ENCODE results near the gene ILKAP.

The ILKAP gene

DNA sequence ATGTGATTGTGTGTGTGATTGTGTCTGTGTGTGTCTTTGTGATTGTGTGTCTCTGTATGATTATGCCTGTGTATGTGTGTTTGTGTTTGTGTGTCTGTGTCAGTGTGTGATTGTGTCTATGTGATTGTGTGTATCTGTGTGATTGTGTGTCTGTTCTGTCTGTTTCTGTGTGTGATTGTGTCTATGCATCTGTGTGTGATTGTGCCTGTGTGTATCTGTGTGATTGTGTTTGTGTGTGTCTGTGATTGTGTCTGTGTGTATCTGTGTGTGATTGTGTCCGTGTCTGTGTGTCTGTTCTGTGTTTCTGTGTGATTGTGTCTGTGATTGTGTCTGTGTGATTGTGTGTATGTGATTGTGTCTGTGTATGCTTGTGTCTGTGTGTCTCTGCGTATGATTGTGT is 77.2 kb downstream of the ILKAP start:
- Histone ChIP-seq H3K27ac (ENCODE audit: low read length) (no peak overlapping the region), H3K9ac (ENCODE audit: low read length) (no peak overlapping the region), H3K4me3 (ENCODE audit: low read length) (no peak overlapping the region), H3K4me1 (ENCODE audit: low read length) (no peaks in the 10 kb centered on the region), H3K36me3 (replicated peaks; ENCODE audit: insufficient read depth, low read length) (no peaks in the 10 kb centered on the region), H3K9me3 (replicated peaks; ENCODE audit: insufficient read depth, low read length) (no peaks in the 10 kb centered on the region), H2AFZ (ENCODE audit: low read length) (no peak overlapping the region), H3K79me2 (ENCODE audit: low read length) (no peaks in the 10 kb centered on the region), H3K9me2 (replicated peaks; ENCODE audit: insufficient read depth, low read length) (no peaks in the 10 kb centered on the region), H4K20me1 (ENCODE audit: insufficient read depth, low read length) (no peaks in the 10 kb centered on the region), H3K27me3 (replicated peaks; ENCODE audit: insufficient read depth, low read length) (no peaks in the 10 kb centered on the region; the same call in 1 of the 2 replicates), H3F3A (ENCODE audit: insufficient read depth, low read length) (no peaks in the 10 kb centered on the region), H3K4me2 (ENCODE audit: low read depth, low read length) (no peak overlapping the region)
- TF ChIP-seq EZH2phosphoT487 (IDR thresholded peaks at IDR 0.05; ENCODE audit: low read length) (no peak), EZH2 (optimal IDR thresholded peaks at IDR 0.05; ENCODE audit: low read depth, low read length) (no peak)
- TF ChIP-seq, protein P1, sequence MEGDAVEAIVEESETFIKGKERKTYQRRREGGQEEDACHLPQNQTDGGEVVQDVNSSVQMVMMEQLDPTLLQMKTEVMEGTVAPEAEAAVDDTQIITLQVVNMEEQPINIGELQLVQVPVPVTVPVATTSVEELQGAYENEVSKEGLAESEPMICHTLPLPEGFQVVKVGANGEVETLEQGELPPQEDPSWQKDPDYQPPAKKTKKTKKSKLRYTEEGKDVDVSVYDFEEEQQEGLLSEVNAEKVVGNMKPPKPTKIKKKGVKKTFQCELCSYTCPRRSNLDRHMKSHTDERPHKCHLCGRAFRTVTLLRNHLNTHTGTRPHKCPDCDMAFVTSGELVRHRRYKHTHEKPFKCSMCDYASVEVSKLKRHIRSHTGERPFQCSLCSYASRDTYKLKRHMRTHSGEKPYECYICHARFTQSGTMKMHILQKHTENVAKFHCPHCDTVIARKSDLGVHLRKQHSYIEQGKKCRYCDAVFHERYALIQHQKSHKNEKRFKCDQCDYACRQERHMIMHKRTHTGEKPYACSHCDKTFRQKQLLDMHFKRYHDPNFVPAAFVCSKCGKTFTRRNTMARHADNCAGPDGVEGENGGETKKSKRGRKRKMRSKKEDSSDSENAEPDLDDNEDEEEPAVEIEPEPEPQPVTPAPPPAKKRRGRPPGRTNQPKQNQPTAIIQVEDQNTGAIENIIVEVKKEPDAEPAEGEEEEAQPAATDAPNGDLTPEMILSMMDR (IDR thresholded peaks at IDR 0.05; ENCODE audit: low read length), result no peak
- no peak for DNase-seq

DNA sequence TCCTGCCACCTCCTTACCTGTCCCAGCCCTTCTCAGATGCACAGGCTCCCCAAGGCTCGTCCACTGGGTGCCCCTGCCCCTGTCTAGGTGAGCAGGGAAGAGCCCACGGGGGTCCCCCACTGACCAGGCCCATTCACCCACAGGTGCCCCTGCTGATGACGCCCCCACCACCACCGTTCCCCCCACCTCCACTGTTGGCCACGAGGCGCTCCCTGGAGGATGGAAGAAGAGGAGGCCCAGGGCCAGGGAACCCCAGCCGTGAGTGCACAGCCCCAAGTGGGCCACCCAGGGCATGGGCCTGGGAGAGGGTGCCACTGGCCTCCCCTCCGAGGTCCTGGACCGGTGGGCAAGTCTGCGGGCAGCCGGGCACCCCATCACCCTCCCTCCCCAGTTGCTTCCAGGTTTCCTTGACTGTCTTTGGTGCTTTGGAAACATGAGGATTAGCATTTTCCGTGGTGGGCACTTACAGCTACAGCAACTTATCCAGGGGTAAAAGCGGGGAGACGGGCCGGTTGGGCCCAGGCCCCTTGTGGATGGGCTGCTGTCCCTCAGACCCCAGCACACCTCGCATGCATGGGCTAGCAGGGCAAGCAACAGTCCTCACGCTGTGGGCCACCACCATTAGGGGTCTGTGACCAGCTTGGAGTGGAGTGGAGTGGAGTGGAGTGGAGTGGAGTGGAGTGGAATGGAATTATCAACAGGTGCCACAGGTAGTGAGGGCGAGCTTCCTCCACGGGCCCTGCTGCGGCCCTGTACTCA is 78.2 kb downstream of the ILKAP start:
- Histone ChIP-seq H3K4me2 (ENCODE audit: low read depth, low read length) (no peak overlapping the region), H3K9ac (ENCODE audit: low read length) (no peak overlapping the region), H4K20me1 (ENCODE audit: insufficient read depth, low read length) (no peaks in the 10 kb centered on the region), H3K4me1 (ENCODE audit: low read length) (no peaks in the 10 kb centered on the region), H3K9me3 (replicated peaks; ENCODE audit: insufficient read depth, low read length) (no peaks in the 10 kb centered on the region), H3K79me2 (ENCODE audit: low read length) (no peaks in the 10 kb centered on the region), H3K27ac (ENCODE audit: low read length) (no peak overlapping the region), H2AFZ (ENCODE audit: low read length) (no peak overlapping the region), H3K9me2 (replicated peaks; ENCODE audit: insufficient read depth, low read length) (no peaks in the 10 kb centered on the region), H3K27me3 (replicated peaks; ENCODE audit: insufficient read depth, low read length) (no peaks in the 10 kb centered on the region; the same call in 1 of the 2 replicates), H3K4me3 (ENCODE audit: low read length) (no peak overlapping the region), H3F3A (ENCODE audit: insufficient read depth, low read length) (no peaks in the 10 kb centered on the region), H3K36me3 (replicated peaks; ENCODE audit: insufficient read depth, low read length) (no peaks in the 10 kb centered on the region)
- no peak for DNase-seq
- TF ChIP-seq EZH2 (optimal IDR thresholded peaks at IDR 0.05; ENCODE audit: low read depth, low read length) (no peak), EZH2phosphoT487 (IDR thresholded peaks at IDR 0.05; ENCODE audit: low read length) (no peak)

DNA sequence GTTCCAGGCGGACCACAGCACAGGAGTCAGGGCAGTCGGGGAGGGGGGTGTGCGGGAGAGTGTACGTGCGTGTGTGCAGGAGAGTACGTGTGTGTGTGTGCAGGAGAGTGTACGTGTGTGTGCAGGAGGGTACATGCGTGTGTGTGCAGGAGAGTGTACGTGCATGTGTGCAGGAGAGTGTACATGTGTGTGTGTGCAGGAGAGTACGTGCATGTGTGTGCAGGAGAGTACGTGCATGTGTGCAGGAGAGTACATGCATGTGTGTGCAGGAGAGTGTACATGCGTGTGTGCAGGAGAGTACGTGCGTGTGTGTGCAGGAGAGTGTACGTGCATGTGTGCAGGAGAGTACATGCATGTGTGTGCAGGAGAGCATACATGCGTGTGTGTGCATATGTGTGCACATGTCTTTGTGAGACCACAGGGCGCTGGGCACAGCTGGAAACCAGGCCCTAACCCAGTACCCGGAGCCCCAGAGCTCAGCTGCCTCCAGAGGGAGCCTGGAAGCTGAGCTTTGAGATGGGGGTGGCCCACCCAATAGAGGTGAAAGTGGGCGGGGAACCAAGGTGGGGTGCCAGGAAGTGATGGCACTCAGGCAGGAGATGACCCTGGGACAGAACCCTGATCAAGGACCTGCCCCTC is 78.9 kb downstream of the ILKAP start:
- Histone ChIP-seq H3K9ac (ENCODE audit: low read length) (no peak overlapping the region), H4K20me1 (ENCODE audit: insufficient read depth, low read length) (no peaks in the 10 kb centered on the region), H3F3A (ENCODE audit: insufficient read depth, low read length) (no peaks in the 10 kb centered on the region), H2AFZ (ENCODE audit: low read length) (no peak overlapping the region), H3K36me3 (replicated peaks; ENCODE audit: insufficient read depth, low read length) (no peaks in the 10 kb centered on the region), H3K4me1 (ENCODE audit: low read length) (no peaks in the 10 kb centered on the region), H3K27me3 (replicated peaks; ENCODE audit: insufficient read depth, low read length) (no peaks in the 10 kb centered on the region; the same call in 1 of the 2 replicates), H3K79me2 (ENCODE audit: low read length) (no peaks in the 10 kb centered on the region), H3K9me2 (replicated peaks; ENCODE audit: insufficient read depth, low read length) (no peaks in the 10 kb centered on the region), H3K4me2 (ENCODE audit: low read depth, low read length) (no peak overlapping the region), H3K4me3 (ENCODE audit: low read length) (no peak overlapping the region), H3K9me3 (replicated peaks; ENCODE audit: insufficient read depth, low read length) (no peaks in the 10 kb centered on the region), H3K27ac (ENCODE audit: low read length) (no peak overlapping the region)
- TF ChIP-seq EZH2phosphoT487 (IDR thresholded peaks at IDR 0.05; ENCODE audit: low read length) (no peak), EZH2 (optimal IDR thresholded peaks at IDR 0.05; ENCODE audit: low read depth, low read length) (no peak)
- TF ChIP-seq, protein P1 (IDR thresholded peaks at IDR 0.05; ENCODE audit: low read length), result no peak
- DNase-seq, result no peak

Data from MM.1S (cell line).